ENCODE results near the gene CBLN3. TPM values are rescaled to one million over a fixed set of nuclear protein-coding genes. Genes with fewer than 3 reads are reported as not detected.
A peak's percentile ranks its signal among the peaks of the same experiment; 100 is the strongest.

CBLN3 gene
- total and polyA plus RNA-seq, 9 of the 15 experiments (the other 6 are each of a cell fraction or from before 2014, with no cell fraction given), result 0.05 to 0.59 (median 0.26) TPM; not detected in 1

DNA sequence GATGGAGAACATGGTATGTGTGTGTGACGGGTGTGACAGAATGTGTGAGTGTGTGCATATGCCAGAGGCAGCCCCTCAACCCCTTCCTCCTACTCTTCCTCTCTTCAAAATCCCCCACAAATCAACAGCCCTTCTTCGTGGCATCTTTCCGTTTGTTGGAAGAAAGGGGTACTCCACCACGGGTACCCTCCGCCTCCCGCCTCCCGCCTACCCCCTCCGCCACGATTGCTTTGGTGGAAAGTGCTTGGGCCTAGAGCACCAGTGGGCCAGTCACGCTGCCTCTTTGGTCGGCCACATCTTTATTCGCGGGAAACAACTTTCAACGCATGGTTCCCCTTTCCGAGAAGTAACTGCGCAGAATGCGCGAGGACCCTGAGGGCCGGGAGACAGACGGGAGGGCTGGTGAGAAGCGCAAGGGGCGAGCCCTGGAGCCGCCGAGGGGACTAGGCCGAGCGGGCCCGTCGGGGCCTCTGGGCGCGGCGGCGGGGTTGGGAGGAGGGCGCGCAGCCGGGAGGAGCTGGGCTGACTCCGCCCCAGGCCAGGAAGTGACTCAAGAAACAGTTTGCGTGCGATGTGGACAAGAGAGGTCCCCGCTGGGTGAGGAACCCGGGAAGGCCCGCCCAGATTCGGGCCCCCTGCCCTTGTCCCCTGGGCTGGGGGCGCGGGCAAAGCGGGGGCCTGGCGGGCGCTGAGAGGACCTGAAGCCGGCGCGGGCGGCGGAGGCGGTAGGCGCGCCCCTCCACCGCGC is at the start of gene CBLN3, which contains the start of gene KHNYN (continued):
- no peak for TF ChIP-seq FOXA3 (CRISPR knock-in tag; conservative IDR thresholded peaks at IDR 0.05 in 1 of 2, IDR thresholded peaks at IDR 0.05 in 1 of 2)
- peak; percentile 76 for TF ChIP-seq HNRNPLL (IDR thresholded peaks at IDR 0.05; ENCODE audit: low read depth, low read length, poor library complexity, severe bottlenecking)
- TF ChIP-seq, protein P1, sequence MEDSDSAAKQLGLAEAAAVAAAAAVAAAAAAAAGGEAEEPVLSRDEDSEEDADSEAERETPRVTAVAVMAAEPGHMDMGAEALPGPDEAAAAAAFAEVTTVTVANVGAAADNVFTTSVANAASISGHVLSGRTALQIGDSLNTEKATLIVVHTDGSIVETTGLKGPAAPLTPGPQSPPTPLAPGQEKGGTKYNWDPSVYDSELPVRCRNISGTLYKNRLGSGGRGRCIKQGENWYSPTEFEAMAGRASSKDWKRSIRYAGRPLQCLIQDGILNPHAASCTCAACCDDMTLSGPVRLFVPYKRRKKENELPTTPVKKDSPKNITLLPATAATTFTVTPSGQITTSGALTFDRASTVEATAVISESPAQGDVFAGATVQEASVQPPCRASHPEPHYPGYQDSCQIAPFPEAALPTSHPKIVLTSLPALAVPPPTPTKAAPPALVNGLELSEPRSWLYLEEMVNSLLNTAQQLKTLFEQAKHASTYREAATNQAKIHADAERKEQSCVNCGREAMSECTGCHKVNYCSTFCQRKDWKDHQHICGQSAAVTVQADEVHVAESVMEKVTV (CRISPR knock-in tag; IDR thresholded peaks at IDR 0.05), result no peak
- TF ChIP-seq, protein P2, sequence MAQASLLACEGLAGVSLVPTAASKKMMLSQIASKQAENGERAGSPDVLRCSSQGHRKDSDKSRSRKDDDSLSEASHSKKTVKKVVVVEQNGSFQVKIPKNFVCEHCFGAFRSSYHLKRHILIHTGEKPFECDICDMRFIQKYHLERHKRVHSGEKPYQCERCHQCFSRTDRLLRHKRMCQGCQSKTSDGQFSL (CRISPR knock-in tag; IDR thresholded peaks at IDR 0.05), result no peak
- TF ChIP-seq, protein P2 (tag; IDR thresholded peaks at IDR 0.05), result 0 out of 4 replicates have a peak, but pooled peaks of 1 of the 2 experiments have one; percentile 5
- no peak for TF ChIP-seq ETV1 (tag; conservative IDR thresholded peaks at IDR 0.05; ENCODE audit: low read depth)
- no peak for TF ChIP-seq MTA2 (IDR thresholded peaks at IDR 0.05; ENCODE audit: low read depth)
- no peak for TF ChIP-seq FOXP1 (CRISPR knock-in tag; IDR thresholded peaks at IDR 0.05)
- TF ChIP-seq, protein P3, sequence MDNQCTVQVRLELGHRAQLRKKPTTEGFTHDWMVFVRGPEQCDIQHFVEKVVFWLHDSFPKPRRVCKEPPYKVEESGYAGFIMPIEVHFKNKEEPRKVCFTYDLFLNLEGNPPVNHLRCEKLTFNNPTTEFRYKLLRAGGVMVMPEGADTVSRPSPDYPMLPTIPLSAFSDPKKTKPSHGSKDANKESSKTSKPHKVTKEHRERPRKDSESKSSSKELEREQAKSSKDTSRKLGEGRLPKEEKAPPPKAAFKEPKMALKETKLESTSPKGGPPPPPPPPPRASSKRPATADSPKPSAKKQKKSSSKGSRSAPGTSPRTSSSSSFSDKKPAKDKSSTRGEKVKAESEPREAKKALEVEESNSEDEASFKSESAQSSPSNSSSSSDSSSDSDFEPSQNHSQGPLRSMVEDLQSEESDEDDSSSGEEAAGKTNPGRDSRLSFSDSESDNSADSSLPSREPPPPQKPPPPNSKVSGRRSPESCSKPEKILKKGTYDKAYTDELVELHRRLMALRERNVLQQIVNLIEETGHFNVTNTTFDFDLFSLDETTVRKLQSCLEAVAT (IDR thresholded peaks at IDR 0.05), result no peak
- no peak for TF ChIP-seq POU5F1 (IDR thresholded peaks at IDR 0.05; ENCODE audit: borderline replicate concordance, low read depth, low read length, partially characterized antibody)
- TF ChIP-seq, protein P4, sequence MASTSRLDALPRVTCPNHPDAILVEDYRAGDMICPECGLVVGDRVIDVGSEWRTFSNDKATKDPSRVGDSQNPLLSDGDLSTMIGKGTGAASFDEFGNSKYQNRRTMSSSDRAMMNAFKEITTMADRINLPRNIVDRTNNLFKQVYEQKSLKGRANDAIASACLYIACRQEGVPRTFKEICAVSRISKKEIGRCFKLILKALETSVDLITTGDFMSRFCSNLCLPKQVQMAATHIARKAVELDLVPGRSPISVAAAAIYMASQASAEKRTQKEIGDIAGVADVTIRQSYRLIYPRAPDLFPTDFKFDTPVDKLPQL (IDR thresholded peaks at IDR 0.05; ENCODE audit: extremely low read depth, insufficient read length), result no peak
- no peak for TF ChIP-seq HDAC6 (IDR thresholded peaks at IDR 0.05; ENCODE audit: low read depth, low read length)
- no peak for TF ChIP-seq ZNF324 (CRISPR knock-in tag; IDR thresholded peaks at IDR 0.05)
- no peak for TF ChIP-seq BACH1 (tag; IDR thresholded peaks at IDR 0.05)
- TF ChIP-seq, protein P5, sequence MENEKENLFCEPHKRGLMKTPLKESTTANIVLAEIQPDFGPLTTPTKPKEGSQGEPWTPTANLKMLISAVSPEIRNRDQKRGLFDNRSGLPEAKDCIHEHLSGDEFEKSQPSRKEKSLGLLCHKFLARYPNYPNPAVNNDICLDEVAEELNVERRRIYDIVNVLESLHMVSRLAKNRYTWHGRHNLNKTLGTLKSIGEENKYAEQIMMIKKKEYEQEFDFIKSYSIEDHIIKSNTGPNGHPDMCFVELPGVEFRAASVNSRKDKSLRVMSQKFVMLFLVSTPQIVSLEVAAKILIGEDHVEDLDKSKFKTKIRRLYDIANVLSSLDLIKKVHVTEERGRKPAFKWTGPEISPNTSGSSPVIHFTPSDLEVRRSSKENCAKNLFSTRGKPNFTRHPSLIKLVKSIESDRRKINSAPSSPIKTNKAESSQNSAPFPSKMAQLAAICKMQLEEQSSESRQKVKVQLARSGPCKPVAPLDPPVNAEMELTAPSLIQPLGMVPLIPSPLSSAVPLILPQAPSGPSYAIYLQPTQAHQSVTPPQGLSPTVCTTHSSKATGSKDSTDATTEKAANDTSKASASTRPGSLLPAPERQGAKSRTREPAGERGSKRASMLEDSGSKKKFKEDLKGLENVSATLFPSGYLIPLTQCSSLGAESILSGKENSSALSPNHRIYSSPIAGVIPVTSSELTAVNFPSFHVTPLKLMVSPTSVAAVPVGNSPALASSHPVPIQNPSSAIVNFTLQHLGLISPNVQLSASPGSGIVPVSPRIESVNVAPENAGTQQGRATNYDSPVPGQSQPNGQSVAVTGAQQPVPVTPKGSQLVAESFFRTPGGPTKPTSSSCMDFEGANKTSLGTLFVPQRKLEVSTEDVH (IDR thresholded peaks at IDR 0.05; ENCODE audit: low read depth, partially characterized antibody), result peak; percentile 30
- peak; percentile 40; the same call in 1 of the 2 replicates for TF ChIP-seq CREM (IDR thresholded peaks at IDR 0.05; ENCODE audit: low read depth)
- no peak for TF ChIP-seq SRSF7 (optimal IDR thresholded peaks at IDR 0.05; ENCODE audit: low read depth, low read length)
- TF ChIP-seq PML (IDR thresholded peaks at IDR 0.05; ENCODE audit: low read length), result no peak
- TF ChIP-seq RB1 (IDR thresholded peaks at IDR 0.05; ENCODE audit: low read depth), result 0 out of 2 replicates have a peak, but pooled peaks have one; percentile 24
- no peak for TF ChIP-seq MCM5 (IDR thresholded peaks at IDR 0.05; ENCODE audit: low read depth)
